ENCODE measurements around the gene CPAMD8.

DNA sequence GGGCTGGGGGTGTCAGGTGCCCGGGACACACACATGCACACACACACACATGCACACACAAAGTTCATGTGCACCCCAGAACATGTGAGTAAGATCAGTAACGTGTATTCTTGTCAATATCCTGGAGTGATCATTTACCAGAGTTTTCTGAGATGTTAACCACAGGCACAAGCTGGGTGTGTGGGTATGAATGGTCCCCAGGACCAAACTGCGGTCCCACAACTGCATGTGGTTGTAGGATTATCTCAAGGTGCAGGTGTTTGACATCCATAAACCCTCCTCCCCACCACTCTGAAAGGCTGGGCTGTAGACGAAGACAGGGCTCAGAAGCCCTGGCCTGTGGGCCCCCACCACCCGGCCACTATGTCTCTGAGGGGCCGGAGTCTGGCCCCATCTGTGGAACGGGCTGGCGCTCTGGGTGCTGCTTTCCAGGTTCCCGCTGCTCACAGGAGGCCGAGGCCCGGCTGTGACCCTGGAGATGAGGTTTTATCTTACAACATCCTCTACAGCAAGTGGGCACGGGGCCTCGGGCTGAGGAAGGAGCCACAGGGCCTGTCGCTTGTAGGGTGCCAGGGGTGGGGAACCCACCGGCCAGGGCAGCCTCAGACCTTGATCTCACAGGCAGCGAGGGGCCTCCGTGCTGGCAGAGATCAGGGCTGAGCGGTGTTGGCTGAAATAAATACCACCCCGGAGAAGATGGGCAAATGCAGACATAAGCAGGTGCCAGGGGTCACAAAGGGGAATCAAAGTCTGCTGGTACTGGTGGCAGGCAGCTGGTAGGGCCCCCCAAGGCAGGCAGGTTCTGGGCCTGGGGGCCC, 133.5 kb downstream of the CPAMD8 start:
- TF ChIP-seq POLR2AphosphoS5 (IDR thresholded peaks at IDR 0.05; ENCODE audit: low read length), result no peak
- TF ChIP-seq, protein P1, sequence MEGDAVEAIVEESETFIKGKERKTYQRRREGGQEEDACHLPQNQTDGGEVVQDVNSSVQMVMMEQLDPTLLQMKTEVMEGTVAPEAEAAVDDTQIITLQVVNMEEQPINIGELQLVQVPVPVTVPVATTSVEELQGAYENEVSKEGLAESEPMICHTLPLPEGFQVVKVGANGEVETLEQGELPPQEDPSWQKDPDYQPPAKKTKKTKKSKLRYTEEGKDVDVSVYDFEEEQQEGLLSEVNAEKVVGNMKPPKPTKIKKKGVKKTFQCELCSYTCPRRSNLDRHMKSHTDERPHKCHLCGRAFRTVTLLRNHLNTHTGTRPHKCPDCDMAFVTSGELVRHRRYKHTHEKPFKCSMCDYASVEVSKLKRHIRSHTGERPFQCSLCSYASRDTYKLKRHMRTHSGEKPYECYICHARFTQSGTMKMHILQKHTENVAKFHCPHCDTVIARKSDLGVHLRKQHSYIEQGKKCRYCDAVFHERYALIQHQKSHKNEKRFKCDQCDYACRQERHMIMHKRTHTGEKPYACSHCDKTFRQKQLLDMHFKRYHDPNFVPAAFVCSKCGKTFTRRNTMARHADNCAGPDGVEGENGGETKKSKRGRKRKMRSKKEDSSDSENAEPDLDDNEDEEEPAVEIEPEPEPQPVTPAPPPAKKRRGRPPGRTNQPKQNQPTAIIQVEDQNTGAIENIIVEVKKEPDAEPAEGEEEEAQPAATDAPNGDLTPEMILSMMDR (IDR thresholded peaks at IDR 0.05 in 2 of 3, conservative IDR thresholded peaks at IDR 0.05 in 1 of 3; ENCODE audit: control insufficient read depth in 2 of 3, extremely low read depth in 1 of 3, insufficient read depth in 1 of 3, low read depth in 3 of 3, low read length in 3 of 3), result no peak

All from GM12878 (cell line).